Suprapubic skin (tissue), 4 donors: ENCODE measurements around the gene TMEM270. TPM values are rescaled to one million over a fixed set of nuclear protein-coding genes. Genes with fewer than 3 reads are reported as not detected.

Experiments used
- DNase-seq, 2 donors: peaks; one replicate each; pipeline ENCODE4 v3.0.0-alpha.2; 2019; ENCODE audit warnings: low spot score in 2 of 2
- H3K27ac ChIP-seq: fragments of 200-600 bp; sonication (generic); one replicate; pipeline ENCODE4 v1.5.1; 2019
- H3K27me3 ChIP-seq: fragments of 200-600 bp; sonication (generic); one replicate; pipeline ENCODE4 v1.5.1; 2019
- H3K36me3 ChIP-seq: fragments of 200-600 bp; sonication (generic); one replicate; pipeline ENCODE4 v1.5.1; 2019
- H3K4me1 ChIP-seq: fragments of 200-600 bp; sonication (generic); one replicate; pipeline ENCODE4 v1.5.1; 2019
- H3K4me3 ChIP-seq: fragments of 200-600 bp; sonication (generic); one replicate; pipeline ENCODE4 v1.5.1; 2019; ENCODE audit warnings: mild to moderate bottlenecking
- H3K9me3 ChIP-seq: fragments of 200-600 bp; sonication (generic); one replicate; pipeline ENCODE4 v1.5.1; 2019
- EP300 ChIP-seq: sonication (generic); formaldehyde crosslinking; IDR thresholded peaks from one replicate; pipeline ENCODE4 v1.6.1; 2017; ENCODE audit warnings: antibody characterized with exemption
- POLR2A ChIP-seq, 2 donors: fragments of 450-650 bp; IDR thresholded peaks; one replicate each; pipeline ENCODE4 v1.6.1; 2017; ENCODE audit warnings: antibody characterized with exemption in 2 of 2, mild to moderate bottlenecking in 2 of 2, moderate library complexity in 2 of 2
- POLR2AphosphoS5 ChIP-seq, 3 donors: sonication (generic); formaldehyde crosslinking; IDR thresholded peaks; one replicate each; pipeline ENCODE4 v1.6.1; 2017; ENCODE audit warnings: antibody characterized with exemption in 3 of 3
- WGBS: methylation state at CpG from one replicate; pipeline ENCODE4 v1.1.5; 2018; 5-methylcytosine and 5-hydroxymethylcytosine counted together
- total RNA-seq, 4 donors: library from RNA; depleted of rRNA; stranded (reverse); fragments of >200 nt; gene quantifications; one replicate each; pipeline ENCODE4 v1.1.0, GENCODE V29; 2016
- TF ChIP-seq, protein P1 (sequence below), 2 donors: fragments of 200-600 bp in 1 of 2; fragments of 450-650 bp in 1 of 2; sonication (generic) in 1 of 2; IDR thresholded peaks; one replicate each; pipeline ENCODE4 v1.5.1; 2016 to 2019; ENCODE audit warnings: antibody characterized with exemption in 2 of 2, mild to moderate bottlenecking in 1 of 2, moderate library complexity in 1 of 2

TMEM270 gene, protein sequence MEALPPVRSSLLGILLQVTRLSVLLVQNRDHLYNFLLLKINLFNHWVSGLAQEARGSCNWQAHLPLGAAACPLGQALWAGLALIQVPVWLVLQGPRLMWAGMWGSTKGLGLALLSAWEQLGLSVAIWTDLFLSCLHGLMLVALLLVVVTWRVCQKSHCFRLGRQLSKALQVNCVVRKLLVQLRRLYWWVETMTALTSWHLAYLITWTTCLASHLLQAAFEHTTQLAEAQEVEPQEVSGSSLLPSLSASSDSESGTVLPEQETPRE
- not detected for total RNA-seq

DNA sequence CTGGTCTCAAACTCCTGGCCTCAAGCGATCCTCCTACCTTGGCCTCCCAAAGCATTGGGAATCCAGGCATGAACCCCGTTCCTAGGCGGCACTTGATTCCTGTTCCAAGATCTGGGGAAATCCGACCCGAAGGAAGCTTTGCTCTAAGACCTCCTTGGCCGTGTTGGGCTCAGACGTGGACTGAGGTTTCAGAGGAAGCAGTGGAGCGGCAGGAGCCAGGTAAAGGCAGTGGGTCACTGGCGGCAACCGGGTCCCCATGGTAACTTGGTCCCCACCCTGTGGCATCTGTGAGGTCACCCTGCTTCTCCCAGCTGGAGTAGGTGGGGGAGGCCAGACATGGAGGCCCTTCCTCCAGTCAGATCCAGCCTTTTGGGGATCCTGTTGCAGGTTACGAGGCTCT is at the start of gene TMEM270:
TMEM270 (plus strand) TSS at position 301 of the 400 bp plus-strand sequence; CDS start at position 337, 36 bp downstream.
- no peak for DNase-seq
- no peak within 1 kb of the TSS for H3K4me3 ChIP-seq
- H3K27me3 ChIP-seq = no peaks in the 10 kb centered on the region
- H3K4me1 ChIP-seq = peaks cover 3% of the 10 kb centered on the region
- TF ChIP-seq POLR2AphosphoS5 (IDR thresholded peaks at IDR 0.05) = no peak
- WGBS = 91% methylated on average over 9 of the region's 11 CpGs
- no peak within 1 kb of the TSS for H3K27ac ChIP-seq
- no peaks in the 10 kb centered on the region for H3K9me3 ChIP-seq
- no peaks in the 10 kb centered on the region for H3K36me3 ChIP-seq

DNA sequence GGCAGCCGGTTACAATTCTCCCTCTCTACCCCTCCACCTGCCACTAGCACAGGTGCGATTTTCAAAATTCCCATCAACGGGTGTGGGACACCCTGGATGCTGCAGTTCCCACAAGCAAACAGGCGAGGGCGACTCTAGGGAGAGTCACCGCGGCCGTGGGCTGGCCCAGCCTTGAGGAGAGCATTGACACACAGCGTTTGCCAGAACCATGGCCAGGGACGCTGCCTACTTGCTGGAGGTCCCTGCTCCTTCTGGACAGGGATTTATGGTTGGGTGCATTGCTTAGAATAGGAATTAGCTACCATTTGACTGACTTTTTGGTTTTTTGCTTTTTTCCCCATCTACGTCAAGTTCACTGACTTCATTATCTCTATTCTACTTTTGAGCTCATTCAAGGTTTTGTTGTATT is 49.2 kb upstream of the TMEM270 start:
- Histone ChIP-seq H3K27me3 (peaks cover 3% of the 10 kb centered on the region), H3K4me3 (no peak overlapping the region), H3K4me1 (no peaks in the 10 kb centered on the region), H3K27ac (no peak overlapping the region), H3K9me3 (no peaks in the 10 kb centered on the region), H3K36me3 (no peaks in the 10 kb centered on the region)
- WGBS = 11% methylated on average over 9 of the region's 11 CpGs
- DNase-seq = peak; percentile 83 to 85
- TF ChIP-seq, protein P1, sequence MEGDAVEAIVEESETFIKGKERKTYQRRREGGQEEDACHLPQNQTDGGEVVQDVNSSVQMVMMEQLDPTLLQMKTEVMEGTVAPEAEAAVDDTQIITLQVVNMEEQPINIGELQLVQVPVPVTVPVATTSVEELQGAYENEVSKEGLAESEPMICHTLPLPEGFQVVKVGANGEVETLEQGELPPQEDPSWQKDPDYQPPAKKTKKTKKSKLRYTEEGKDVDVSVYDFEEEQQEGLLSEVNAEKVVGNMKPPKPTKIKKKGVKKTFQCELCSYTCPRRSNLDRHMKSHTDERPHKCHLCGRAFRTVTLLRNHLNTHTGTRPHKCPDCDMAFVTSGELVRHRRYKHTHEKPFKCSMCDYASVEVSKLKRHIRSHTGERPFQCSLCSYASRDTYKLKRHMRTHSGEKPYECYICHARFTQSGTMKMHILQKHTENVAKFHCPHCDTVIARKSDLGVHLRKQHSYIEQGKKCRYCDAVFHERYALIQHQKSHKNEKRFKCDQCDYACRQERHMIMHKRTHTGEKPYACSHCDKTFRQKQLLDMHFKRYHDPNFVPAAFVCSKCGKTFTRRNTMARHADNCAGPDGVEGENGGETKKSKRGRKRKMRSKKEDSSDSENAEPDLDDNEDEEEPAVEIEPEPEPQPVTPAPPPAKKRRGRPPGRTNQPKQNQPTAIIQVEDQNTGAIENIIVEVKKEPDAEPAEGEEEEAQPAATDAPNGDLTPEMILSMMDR (IDR thresholded peaks at IDR 0.05) = peak; percentile 57 to 89
- no peak for TF ChIP-seq POLR2AphosphoS5 (IDR thresholded peaks at IDR 0.05)

DNA sequence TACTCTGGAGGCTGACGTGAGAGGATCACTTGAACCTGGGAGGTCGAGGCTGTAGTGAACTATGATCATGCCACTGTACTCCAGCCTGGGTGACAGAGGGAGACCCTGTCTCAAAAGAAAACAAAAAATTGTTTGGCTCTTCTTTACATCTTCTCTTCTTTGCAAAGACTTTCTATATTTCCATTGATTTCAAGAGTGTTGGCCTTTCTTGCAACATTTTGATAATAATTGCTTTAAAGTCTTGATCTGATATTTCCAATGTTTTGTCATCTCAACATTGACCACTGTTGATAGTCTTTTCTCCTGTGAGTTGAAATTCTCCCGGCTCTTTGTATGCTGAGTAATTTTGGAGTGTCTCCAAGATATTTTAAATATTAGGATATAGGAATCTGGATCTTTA is 48.0 kb upstream of the TMEM270 start:
- Histone ChIP-seq H3K27ac (no peak overlapping the region), H3K9me3 (no peaks in the 10 kb centered on the region), H3K4me3 (no peak overlapping the region), H3K4me1 (no peaks in the 10 kb centered on the region), H3K27me3 (peaks cover 3% of the 10 kb centered on the region), H3K36me3 (no peaks in the 10 kb centered on the region)
- TF ChIP-seq EP300 (no peak), POLR2A (IDR thresholded peaks at IDR 0.05) (no peak), POLR2AphosphoS5 (IDR thresholded peaks at IDR 0.05) (no peak)
- TF ChIP-seq, protein P1 (IDR thresholded peaks at IDR 0.05) = no peak
- no peak for DNase-seq
- WGBS = 85% methylated on average over 3 of the region's 3 CpGs

DNA sequence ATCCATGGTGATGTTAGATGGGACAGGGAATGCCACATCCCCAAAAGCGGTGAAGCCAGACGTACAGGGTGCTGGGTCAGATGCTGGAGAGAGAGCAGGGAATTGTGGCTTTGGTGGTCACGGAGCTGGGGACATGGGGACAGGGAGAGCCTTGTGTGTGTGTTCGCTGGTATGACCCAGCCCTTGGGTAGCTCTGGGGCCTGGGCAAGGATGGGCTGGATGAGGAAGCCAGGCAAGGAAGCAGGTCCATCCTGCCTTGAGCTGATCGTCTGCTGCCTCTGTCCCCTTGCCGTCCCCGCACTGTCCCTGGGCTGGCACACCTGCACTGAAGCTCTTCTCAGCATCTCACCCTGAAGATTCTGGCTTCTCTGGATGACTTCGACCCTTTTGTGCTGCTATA is 45.5 kb upstream of the TMEM270 start:
- peak in 1 of 2 donors; percentile 37 for DNase-seq
- 80% methylated on average over 8 of the region's 8 CpGs for WGBS
- no peak overlapping the region for H3K4me3 ChIP-seq
- H3K27ac ChIP-seq = no peak overlapping the region
- H3K27me3 ChIP-seq = peaks cover 3% of the 10 kb centered on the region
- H3K4me1 ChIP-seq = no peaks in the 10 kb centered on the region
- TF ChIP-seq, protein P1 (IDR thresholded peaks at IDR 0.05) = no peak
- TF ChIP-seq POLR2AphosphoS5 (IDR thresholded peaks at IDR 0.05) (no peak), POLR2A (IDR thresholded peaks at IDR 0.05) (no peak), EP300 (no peak)
- H3K36me3 ChIP-seq = no peaks in the 10 kb centered on the region
- H3K9me3 ChIP-seq = no peaks in the 10 kb centered on the region

DNA sequence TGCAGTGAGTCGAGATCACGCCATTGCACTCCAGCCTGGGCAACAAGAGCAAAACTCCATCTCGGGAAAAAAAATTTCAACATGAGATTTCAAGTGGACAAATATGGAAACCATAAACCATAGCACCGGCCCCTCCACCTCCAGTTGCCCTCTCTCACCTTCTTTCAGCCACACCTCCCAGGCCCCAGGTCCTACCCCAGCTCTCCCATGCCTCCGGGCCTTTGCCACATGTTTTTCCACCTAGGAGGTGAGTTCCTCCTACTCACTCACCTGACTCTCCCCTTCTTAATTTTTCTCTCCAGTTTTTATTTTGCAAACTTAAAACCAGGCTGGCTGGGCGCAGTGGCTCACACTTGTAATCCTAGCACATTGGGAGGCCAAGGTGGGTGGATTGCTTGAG is 43.8 kb upstream of the TMEM270 start:
- no peak for TF ChIP-seq POLR2AphosphoS5 (IDR thresholded peaks at IDR 0.05)
- no peak for TF ChIP-seq POLR2A (IDR thresholded peaks at IDR 0.05)
- TF ChIP-seq, protein P1 (IDR thresholded peaks at IDR 0.05) = no peak
- no peak for TF ChIP-seq EP300

More for the DNA sequence above, 43.8 kb upstream of the TMEM270 start:
- 84% methylated on average over 6 of the region's 6 CpGs for WGBS
- peak in 1 of 2 donors; percentile 15 for DNase-seq
- no peaks in the 10 kb centered on the region for H3K9me3 ChIP-seq
- no peak overlapping the region for H3K27ac ChIP-seq
- peaks cover under 1% of the 10 kb centered on the region for H3K4me1 ChIP-seq
- H3K4me3 ChIP-seq = no peak overlapping the region
- no peaks in the 10 kb centered on the region for H3K27me3 ChIP-seq
- no peaks in the 10 kb centered on the region for H3K36me3 ChIP-seq
